Measurements from ENCODE around the gene UBLCP1.

The UBLCP1 gene

GRCh38 chr5:159316519-159317383 is 53.7 kb downstream of the UBLCP1 start:
- no peak for DNase-seq

- no peak for DNase-seq
These were observed 54.8 kb downstream of the UBLCP1 start for GRCh38 chr5:159317849-159318248.

GRCh38 chr5:159318448-159318847 is 55.4 kb downstream of the UBLCP1 start:
- no peak for DNase-seq

- DNase-seq = no peak
These were observed 56.3 kb downstream of the UBLCP1 start for GRCh38 chr5:159319363-159319762.

GRCh38 chr5:159319832-159320231 is 56.7 kb downstream of the UBLCP1 start:
- no peak for DNase-seq

GRCh38 chr5:159322180-159322579 is 59.1 kb downstream of the UBLCP1 start:
- DNase-seq = no peak

- DNase-seq = peak; percentile 4
These were observed 61.1 kb downstream of the UBLCP1 start for GRCh38 chr5:159324102-159324755.

- DNase-seq = no peak
These were observed 61.9 kb downstream of the UBLCP1 start for GRCh38 chr5:159324986-159325385.

- peak; percentile 10 for DNase-seq
These were observed 67.2 kb downstream of the UBLCP1 start, which contains the start of gene IL12B for GRCh38 chr5:159330131-159330800. IL12B (minus strand) TSS chr5:159330487; CDS start chr5:159326782, 3,705 bp downstream.

- peak; percentile 33 for DNase-seq
These were observed 68.2 kb downstream of the UBLCP1 start for GRCh38 chr5:159331093-159331973.

GRCh38 chr5:159332800-159333544 is 69.9 kb downstream of the UBLCP1 start:
- no peak for DNase-seq

- no peak for DNase-seq
These were observed 70.4 kb downstream of the UBLCP1 start for GRCh38 chr5:159333545-159333925.
